Measurements from ENCODE around the gene HTRA3. TPM values are rescaled to one million over a fixed set of nuclear protein-coding genes. Genes with fewer than 3 reads are reported as not detected.

The HTRA3 gene
- total RNA-seq, 2 donors from 2014 or later, result 3.2 to 4.6 TPM

DNA sequence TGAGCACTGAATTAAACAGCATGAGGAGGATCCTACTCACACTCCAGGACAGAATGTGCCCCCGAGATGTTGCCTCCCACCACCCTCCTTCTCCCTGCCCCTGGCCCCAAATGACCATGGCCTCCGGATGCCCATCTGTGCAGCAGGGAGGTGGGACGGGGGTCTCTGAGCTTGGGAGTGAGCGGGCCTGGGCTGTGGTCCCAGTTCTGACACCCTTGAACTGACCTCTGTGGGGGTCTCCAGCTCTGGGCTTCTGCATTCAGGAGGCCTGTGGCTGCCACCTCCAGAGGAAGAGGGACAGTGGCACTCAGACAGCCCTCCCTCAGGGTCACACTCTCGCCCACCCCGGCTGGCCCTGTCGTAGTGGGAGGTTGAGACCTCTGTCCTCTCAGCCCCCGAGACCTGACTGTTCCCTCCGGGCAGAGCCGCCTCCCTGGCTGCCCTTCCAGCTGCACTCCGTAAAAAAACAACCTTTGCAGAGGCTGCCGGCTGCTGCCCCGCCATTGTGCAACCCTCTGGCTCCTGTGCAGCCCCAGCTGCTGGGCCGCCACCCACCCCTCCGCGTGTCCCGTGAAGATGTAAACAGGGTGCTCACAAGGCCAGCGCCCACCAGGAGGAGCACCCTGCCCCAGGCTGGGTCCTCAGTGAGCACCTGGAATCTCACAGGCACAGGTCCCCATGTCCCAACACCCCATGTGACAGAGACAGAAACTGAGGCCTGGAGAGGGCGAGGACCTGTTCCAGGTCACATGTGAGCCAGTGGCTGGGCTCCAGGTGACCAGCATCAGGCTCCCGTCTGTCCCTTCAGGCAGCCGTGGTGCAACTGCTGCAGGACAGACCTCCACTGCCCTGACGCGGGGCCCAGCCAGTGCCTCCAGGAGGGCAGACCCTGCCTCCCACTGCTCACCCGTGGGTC is 39.6 kb downstream of the HTRA3 start:
- TF ChIP-seq, protein P1, sequence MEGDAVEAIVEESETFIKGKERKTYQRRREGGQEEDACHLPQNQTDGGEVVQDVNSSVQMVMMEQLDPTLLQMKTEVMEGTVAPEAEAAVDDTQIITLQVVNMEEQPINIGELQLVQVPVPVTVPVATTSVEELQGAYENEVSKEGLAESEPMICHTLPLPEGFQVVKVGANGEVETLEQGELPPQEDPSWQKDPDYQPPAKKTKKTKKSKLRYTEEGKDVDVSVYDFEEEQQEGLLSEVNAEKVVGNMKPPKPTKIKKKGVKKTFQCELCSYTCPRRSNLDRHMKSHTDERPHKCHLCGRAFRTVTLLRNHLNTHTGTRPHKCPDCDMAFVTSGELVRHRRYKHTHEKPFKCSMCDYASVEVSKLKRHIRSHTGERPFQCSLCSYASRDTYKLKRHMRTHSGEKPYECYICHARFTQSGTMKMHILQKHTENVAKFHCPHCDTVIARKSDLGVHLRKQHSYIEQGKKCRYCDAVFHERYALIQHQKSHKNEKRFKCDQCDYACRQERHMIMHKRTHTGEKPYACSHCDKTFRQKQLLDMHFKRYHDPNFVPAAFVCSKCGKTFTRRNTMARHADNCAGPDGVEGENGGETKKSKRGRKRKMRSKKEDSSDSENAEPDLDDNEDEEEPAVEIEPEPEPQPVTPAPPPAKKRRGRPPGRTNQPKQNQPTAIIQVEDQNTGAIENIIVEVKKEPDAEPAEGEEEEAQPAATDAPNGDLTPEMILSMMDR (conservative IDR thresholded peaks at IDR 0.05), result no peak
- DNase-seq, result peak; percentile 45
- Histone ChIP-seq H3K27me3 (ENCODE audit: control insufficient read depth, insufficient read depth, low read length, poor library complexity, severe bottlenecking) (no peaks in the 10 kb centered on the region), H3K36me3 (ENCODE audit: control insufficient read depth, insufficient read depth, low read length) (no peaks in the 10 kb centered on the region), H3K4me3 (ENCODE audit: low read length) (no peak overlapping the region), H3K9ac (ENCODE audit: extremely low read depth, low read length, poor library complexity, severe bottlenecking) (no peak overlapping the region), H3K4me1 (ENCODE audit: control insufficient read depth, insufficient read depth, low read length) (no peaks in the 10 kb centered on the region), H3K27ac (ENCODE audit: low read depth, low read length) (no peak overlapping the region), H3K9me3 (ENCODE audit: control insufficient read depth, low read length) (no peaks in the 10 kb centered on the region)
- H3K27ac Mint-ChIP-seq, result no peak overlapping the region
- no peaks in the 10 kb centered on the region for H3K36me3 Mint-ChIP-seq (ENCODE audit: low read depth)
- no peaks in the 10 kb centered on the region for H3K4me1 Mint-ChIP-seq
- H3K4me3 Mint-ChIP-seq, result no peak overlapping the region
- H3K27me3 Mint-ChIP-seq (ENCODE audit: insufficient read depth), result peaks cover 6% of the 10 kb centered on the region
- WGBS, 2 experiments (ENCODE audit: insufficient coverage in 1 of 2, insufficient read length in 1 of 2), result 91 to 96% methylated on average over 5 to 24 of the region's 24 CpGs
- peaks cover 13% of the 10 kb centered on the region for H3K9me3 Mint-ChIP-seq

DNA sequence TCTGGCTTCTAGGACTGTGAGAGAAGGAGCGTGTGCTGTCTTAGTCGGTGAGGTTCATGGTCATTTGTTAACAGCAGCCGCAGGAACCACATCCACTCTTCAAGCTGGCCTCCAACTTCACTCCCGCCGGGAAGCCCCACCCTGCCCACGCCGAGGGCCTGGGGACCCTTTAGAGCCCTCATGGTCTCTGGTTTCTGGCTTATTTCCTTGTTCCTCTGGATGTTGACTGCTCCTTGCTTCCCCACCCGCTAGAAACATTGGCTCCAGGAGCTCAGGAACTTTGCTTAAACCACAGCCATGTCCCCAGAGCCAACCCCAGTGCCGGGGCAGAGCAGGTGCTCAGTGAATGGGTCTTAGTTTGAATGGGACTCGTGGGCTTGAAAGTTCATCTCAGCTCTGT is 40.8 kb downstream of the HTRA3 start:
- H3K36me3 Mint-ChIP-seq (ENCODE audit: low read depth), result no peaks in the 10 kb centered on the region
- DNase-seq, result peak; percentile 30
- 83 to 93% methylated on average over 3 to 10 of the region's 10 CpGs for WGBS, 2 experiments (ENCODE audit: insufficient coverage in 1 of 2, insufficient read length in 1 of 2)
- Histone ChIP-seq H3K4me3 (ENCODE audit: low read length) (no peak overlapping the region), H3K36me3 (ENCODE audit: control insufficient read depth, insufficient read depth, low read length) (no peaks in the 10 kb centered on the region), H3K27me3 (ENCODE audit: control insufficient read depth, insufficient read depth, low read length, poor library complexity, severe bottlenecking) (no peaks in the 10 kb centered on the region), H3K9me3 (ENCODE audit: control insufficient read depth, low read length) (no peaks in the 10 kb centered on the region), H3K9ac (ENCODE audit: extremely low read depth, low read length, poor library complexity, severe bottlenecking) (no peak overlapping the region), H3K4me1 (ENCODE audit: control insufficient read depth, insufficient read depth, low read length) (peaks cover 2% of the 10 kb centered on the region), H3K27ac (ENCODE audit: low read depth, low read length) (no peak overlapping the region)
- H3K4me1 Mint-ChIP-seq, result peaks cover under 1% of the 10 kb centered on the region
- H3K4me3 Mint-ChIP-seq, result no peak overlapping the region
- peaks cover 6% of the 10 kb centered on the region for H3K27me3 Mint-ChIP-seq (ENCODE audit: insufficient read depth)
- peaks cover 13% of the 10 kb centered on the region for H3K9me3 Mint-ChIP-seq
- TF ChIP-seq, protein P1 (conservative IDR thresholded peaks at IDR 0.05), result no peak
- H3K27ac Mint-ChIP-seq, result no peak overlapping the region

DNA sequence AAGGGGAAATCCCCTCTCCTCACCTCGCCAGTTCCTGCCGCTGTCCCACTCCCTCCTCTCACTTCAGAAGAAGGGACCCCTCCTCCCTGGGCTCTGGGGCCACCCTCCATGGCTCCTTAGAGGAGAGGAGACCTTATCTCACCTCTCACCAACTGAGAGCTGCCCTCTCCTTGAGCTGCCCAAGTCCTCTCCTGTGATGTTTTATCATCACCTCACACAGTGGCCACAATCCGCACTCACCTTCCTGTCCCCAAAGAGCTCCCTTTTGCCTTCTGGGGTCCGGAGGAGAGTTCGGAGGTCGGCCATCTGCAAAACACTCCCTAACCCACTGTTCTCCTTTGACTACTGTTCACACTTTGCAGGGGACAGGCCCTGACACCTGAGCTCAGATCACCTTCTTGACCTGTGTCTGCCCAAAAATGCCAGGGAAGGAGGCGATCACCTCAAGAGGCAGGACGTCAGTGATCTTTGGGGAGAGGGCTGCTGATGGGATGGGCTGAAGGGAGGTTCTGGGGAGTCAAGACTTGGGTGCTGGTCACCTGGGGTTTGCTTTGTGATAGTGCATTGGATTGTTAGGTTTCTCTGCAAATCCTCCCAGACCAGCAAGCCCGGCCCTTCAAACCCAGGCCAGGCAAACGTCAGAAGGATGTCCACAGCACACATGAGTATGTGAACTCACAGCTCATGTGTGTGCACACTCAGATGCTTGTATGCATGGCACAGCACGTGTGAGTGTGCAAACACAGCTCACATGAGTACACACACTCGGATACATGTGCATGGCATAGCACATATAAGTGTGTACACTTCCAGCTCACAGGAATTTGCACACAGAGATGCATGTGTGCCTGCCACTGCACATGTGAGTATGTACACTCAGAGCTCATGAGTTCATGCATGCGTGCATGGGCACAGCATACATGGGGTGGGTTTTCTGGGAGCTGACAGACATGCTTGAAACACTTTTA is 41.8 kb downstream of the HTRA3 start:
- Mint-ChIP-seq H3K4me1 (peaks cover 10% of the 10 kb centered on the region), H3K27ac (no peak overlapping the region), H3K36me3 (ENCODE audit: low read depth) (no peaks in the 10 kb centered on the region), H3K4me3 (no peak overlapping the region), H3K9me3 (peaks cover 13% of the 10 kb centered on the region), H3K27me3 (ENCODE audit: insufficient read depth) (peaks cover 6% of the 10 kb centered on the region)
- TF ChIP-seq, protein P1 (conservative IDR thresholded peaks at IDR 0.05), result no peak
- Histone ChIP-seq H3K9me3 (ENCODE audit: control insufficient read depth, low read length) (no peaks in the 10 kb centered on the region), H3K4me1 (ENCODE audit: control insufficient read depth, insufficient read depth, low read length) (peaks cover 12% of the 10 kb centered on the region), H3K9ac (ENCODE audit: extremely low read depth, low read length, poor library complexity, severe bottlenecking) (no peak overlapping the region), H3K4me3 (ENCODE audit: low read length) (no peak overlapping the region), H3K27me3 (ENCODE audit: control insufficient read depth, insufficient read depth, low read length, poor library complexity, severe bottlenecking) (no peaks in the 10 kb centered on the region), H3K27ac (ENCODE audit: low read depth, low read length) (no peak overlapping the region), H3K36me3 (ENCODE audit: control insufficient read depth, insufficient read depth, low read length) (no peaks in the 10 kb centered on the region)
- WGBS, 2 experiments (ENCODE audit: insufficient coverage in 1 of 2, insufficient read length in 1 of 2), result 66 to 74% methylated on average over 8 to 13 of the region's 13 CpGs
- peak; percentile 37 for DNase-seq
